A673 (cell line): ENCODE results near the gene SLC5A1. TPM values are rescaled to one million over a fixed set of nuclear protein-coding genes. Genes with fewer than 3 reads are reported as not detected.
"Not testable (repeated sequence)": the region's sequence is repeated elsewhere in the genome, so short reads cannot be mapped to it uniquely, and the experiment has no call there.

Experiments
- BruUV-seq: library from RNA; stranded (reverse); fragments of 400-500 nt; replicated peaks from 2 replicates; lab custom pipeline; 2021; lab: Mats Ljungman, UMichigan
- CTCF ChIA-PET: fragments of 300-600 bp; sonication (Branson Sonifier 250); formaldehyde crosslinking; loops from one replicate; lab custom pipeline; 2022; ENCODE audit warnings: antibody characterized with exemption; lab: Charles Lee
- POLR2A ChIA-PET: fragments of 300-600 bp; sonication (Branson Sonifier 250); formaldehyde crosslinking; loops from one replicate; lab custom pipeline; 2022; ENCODE audit warnings: antibody characterized with exemption; ENCODE audit not compliant: low non-redundant PET; lab: Charles Lee
- DNase-seq: peaks from one replicate; pipeline ENCODE4 v3.0.0-alpha.2; 2015; ENCODE audit warnings: low spot score
- H3K27ac ChIP-seq: fragments of 200-600 bp; sonication (generic); 2 replicates; pipeline ENCODE4 v1.5.1; 2016; ENCODE audit warnings: mixed run types, low read depth, mild to moderate bottlenecking, mixed read lengths, antibody characterized with exemption, low read length; ENCODE audit not compliant: poor library complexity, severe bottlenecking
- H3K27me3 ChIP-seq: fragments of 200-600 bp; sonication (generic); replicated peaks from 2 replicates; pipeline ENCODE4 v1.6.1; 2017; ENCODE audit warnings: mixed run types, low read depth, mild to moderate bottlenecking, mixed read lengths, antibody characterized with exemption, low read length; ENCODE audit not compliant: insufficient read depth, poor library complexity
- H3K36me3 ChIP-seq: fragments of 200-600 bp; sonication (generic); 2 replicates; pipeline ENCODE4 v1.6.1; 2016; ENCODE audit warnings: mixed run types, mild to moderate bottlenecking, mixed read lengths, antibody characterized with exemption, low read length; ENCODE audit not compliant: insufficient read depth, poor library complexity, severe bottlenecking
- H3K4me1 ChIP-seq: fragments of 200-600 bp; sonication (generic); 2 replicates; pipeline ENCODE4 v1.6.1; 2017; ENCODE audit warnings: mixed run types, mild to moderate bottlenecking, mixed read lengths, antibody characterized with exemption, low read length; ENCODE audit not compliant: insufficient read depth, poor library complexity, severe bottlenecking
- H3K4me3 ChIP-seq: fragments of 200-600 bp; sonication (generic); 2 replicates; pipeline ENCODE4 v1.5.1; 2016; ENCODE audit warnings: low read depth, mixed run types, mild to moderate bottlenecking, mixed read lengths, low read length; ENCODE audit not compliant: poor library complexity, severe bottlenecking
- H3K9me3 ChIP-seq: fragments of 200-600 bp; sonication (generic); 2 replicates; pipeline ENCODE4 v1.6.1; 2016; ENCODE audit warnings: mixed run types, low read depth, mild to moderate bottlenecking, mixed read lengths, antibody characterized with exemption, low read length; ENCODE audit not compliant: poor library complexity, severe bottlenecking
- EZH2 ChIP-seq: fragments of 200-600 bp; sonication (generic); IDR thresholded peaks from 2 replicates; pipeline ENCODE4 v1.6.1; 2017; ENCODE audit warnings: borderline replicate concordance, low read depth, mild to moderate bottlenecking, mixed read lengths, antibody characterized with exemption, low read length; ENCODE audit not compliant: poor library complexity, severe bottlenecking
- intact Hi-C: fragments of 100-400 bp; cut with micrococcal nuclease; formaldehyde crosslinking; loops from one replicate; pipeline ENCODE4 v1.10.0; 2022; ENCODE audit not compliant: unreplicated experiment
- total RNA-seq: library from RNA; stranded (reverse); gene quantifications from 2 replicates; pipeline ENCODE4 v1.2.3, GENCODE V29; 2021
- TF ChIP-seq, protein P1 (sequence below): fragments of 300-800, 200-600 bp; sonication (generic); conservative IDR thresholded peaks from 2 replicates; pipeline ENCODE4 v1.5.1; 2017; ENCODE audit warnings: low read depth, mild to moderate bottlenecking, antibody characterized with exemption, low read length, moderate library complexity, mixed read lengths

SLC5A1 gene
- total RNA-seq, 1 experiment from 2014 or later = not detected

DNA sequence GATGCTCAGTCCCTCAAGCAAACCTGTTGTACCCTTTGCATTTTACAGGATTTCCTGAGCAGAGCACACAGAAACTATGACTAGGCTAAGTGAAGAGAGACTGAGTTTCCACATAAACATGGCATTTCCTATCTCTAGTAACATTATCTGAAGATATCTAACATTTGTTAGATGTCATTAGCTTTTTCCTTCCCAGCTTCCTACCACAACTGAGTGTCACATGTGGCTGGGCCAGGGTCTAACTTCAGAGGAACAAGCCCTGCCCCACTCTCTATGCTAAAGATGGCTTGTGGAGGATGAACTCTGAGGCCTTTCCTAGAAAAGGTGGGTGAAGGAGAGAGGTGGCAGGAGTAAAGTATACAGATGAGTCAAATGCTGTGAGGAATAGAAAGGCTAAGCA is 99.5 kb downstream of the SLC5A1 start:
- no peaks in the 10 kb centered on the region for H3K9me3 ChIP-seq
- intact Hi-C loops = loop anchor here (5.0 kb wide), 1 partner anchor 330 kb away; the partner anchor contains the start of gene FBXO7
- no peaks in the 10 kb centered on the region for H3K4me1 ChIP-seq
- ChIA-PET POLR2A (no interaction called here), CTCF (no interaction called here)
- TF ChIP-seq, protein P1, sequence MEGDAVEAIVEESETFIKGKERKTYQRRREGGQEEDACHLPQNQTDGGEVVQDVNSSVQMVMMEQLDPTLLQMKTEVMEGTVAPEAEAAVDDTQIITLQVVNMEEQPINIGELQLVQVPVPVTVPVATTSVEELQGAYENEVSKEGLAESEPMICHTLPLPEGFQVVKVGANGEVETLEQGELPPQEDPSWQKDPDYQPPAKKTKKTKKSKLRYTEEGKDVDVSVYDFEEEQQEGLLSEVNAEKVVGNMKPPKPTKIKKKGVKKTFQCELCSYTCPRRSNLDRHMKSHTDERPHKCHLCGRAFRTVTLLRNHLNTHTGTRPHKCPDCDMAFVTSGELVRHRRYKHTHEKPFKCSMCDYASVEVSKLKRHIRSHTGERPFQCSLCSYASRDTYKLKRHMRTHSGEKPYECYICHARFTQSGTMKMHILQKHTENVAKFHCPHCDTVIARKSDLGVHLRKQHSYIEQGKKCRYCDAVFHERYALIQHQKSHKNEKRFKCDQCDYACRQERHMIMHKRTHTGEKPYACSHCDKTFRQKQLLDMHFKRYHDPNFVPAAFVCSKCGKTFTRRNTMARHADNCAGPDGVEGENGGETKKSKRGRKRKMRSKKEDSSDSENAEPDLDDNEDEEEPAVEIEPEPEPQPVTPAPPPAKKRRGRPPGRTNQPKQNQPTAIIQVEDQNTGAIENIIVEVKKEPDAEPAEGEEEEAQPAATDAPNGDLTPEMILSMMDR = no peak
- TF ChIP-seq EZH2 = no peak
- H3K36me3 ChIP-seq = no peaks in the 10 kb centered on the region
- H3K4me3 ChIP-seq = no peak overlapping the region
- BruUV-seq = no TSS peak
- no peak for DNase-seq
- H3K27me3 ChIP-seq = peaks cover 16% of the 10 kb centered on the region
- no peak overlapping the region for H3K27ac ChIP-seq

DNA sequence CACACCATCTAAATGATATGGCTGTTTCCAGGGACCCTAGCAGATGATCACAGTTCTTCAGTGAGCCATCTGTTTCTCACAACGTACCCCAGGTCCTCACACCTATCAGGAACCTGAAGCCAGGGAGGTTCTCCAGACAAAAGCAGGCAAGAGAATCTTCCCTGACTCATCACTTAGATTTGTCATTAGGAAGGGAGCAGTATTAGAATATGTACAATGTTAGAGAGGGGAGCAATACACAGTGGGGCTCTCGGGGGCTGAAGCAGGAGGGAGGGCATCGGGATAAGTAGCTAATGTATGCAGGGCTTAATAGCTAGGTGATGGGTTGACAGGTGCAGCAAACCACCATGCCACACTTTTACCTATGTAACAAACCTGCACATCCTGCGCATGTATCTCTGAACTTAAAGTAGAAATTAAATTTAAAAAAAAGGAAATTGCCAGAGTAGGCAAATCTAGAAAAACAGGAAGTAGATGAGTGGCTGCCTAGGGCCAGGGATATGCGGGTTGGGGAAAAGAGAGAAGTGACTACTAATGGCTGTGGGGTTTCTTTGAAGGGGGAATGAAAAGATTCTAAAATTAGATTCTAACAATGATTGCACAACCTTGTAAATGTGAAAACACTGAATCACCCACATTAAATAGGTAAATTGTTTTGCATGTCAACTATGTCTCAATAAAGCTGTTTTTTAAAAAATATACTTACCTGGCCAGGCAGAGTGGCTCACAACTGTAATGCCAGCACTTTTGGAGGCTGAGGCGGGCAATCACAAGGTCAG is 101.6 kb downstream of the SLC5A1 start:
- Histone ChIP-seq H3K27ac (no peak overlapping the region), H3K36me3 (no peaks in the 10 kb centered on the region), H3K4me3 (no peak overlapping the region), H3K27me3 (peaks cover 4% of the 10 kb centered on the region), H3K9me3 (no peaks in the 10 kb centered on the region), H3K4me1 (no peaks in the 10 kb centered on the region)
- BruUV-seq = no TSS peak
- ChIA-PET POLR2A (interaction anchor here (0.7 kb wide), 2 partner anchors 12 to 245 kb away, joined by 3 read pairs; no protein-coding TSS in a partner anchor), CTCF (no interaction called here)
- DNase-seq = no peak
- no peak for TF ChIP-seq EZH2
- intact Hi-C loops = loop anchor here (5.0 kb wide), 1 partner anchor 328 kb away; the partner anchor contains the start of gene FBXO7

- POLR2A ChIA-PET, H3K27ac ChIP-seq, H3K9me3 ChIP-seq, DNase-seq, intact Hi-C loops, H3K4me1 ChIP-seq, BruUV-seq, H3K36me3 ChIP-seq, H3K27me3 ChIP-seq, CTCF ChIA-PET, H3K4me3 ChIP-seq: not testable (repeated sequence)
Observed at GRCh38 chr22:32147128-32147527, 104.1 kb downstream of the SLC5A1 start.

DNA sequence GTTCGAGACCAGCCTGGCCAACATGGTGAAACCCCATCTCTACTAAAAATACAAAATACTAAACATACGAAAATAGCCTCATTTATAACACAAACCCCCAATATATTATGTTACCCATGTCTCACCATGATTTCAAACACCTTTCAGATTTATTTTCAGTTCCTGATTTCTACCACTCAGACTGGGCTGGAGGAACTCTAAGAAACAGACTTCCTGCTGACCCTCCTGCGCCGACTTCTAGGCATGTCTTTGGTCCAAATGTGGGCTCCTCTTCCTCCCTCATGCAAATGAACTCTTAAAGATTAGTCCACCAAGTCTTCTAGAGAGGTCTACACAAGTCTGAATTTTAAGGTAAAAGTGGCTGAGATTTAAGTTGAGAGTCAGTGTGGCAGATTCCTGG is 105.3 kb downstream of the SLC5A1 start:
- POLR2A ChIA-PET, H3K27ac ChIP-seq, H3K36me3 ChIP-seq, intact Hi-C loops, H3K4me1 ChIP-seq, H3K4me3 ChIP-seq, BruUV-seq, H3K27me3 ChIP-seq, CTCF ChIA-PET, H3K9me3 ChIP-seq, DNase-seq: not testable (repeated sequence)

DNA sequence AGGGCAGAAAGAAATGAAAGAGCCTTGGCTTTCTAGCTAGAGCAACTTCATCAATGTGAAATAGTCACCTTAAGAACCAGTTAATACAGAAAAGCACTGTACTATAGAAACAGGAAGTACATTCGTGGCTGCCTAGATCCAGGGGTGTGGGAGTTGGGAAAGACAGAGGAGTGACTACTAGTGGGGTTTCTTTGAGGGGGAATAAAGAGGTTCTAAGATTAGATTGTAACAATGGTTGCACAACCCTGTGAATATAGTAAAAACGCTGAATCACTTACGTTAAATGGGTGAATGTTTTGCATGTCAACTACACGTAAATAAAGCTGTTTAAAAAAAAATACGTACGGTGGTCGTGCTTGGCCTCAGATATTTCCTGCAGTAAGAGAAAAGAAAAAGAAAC is 107.6 kb downstream of the SLC5A1 start:
- BruUV-seq, intact Hi-C loops, DNase-seq: not testable (repeated sequence)

DNA sequence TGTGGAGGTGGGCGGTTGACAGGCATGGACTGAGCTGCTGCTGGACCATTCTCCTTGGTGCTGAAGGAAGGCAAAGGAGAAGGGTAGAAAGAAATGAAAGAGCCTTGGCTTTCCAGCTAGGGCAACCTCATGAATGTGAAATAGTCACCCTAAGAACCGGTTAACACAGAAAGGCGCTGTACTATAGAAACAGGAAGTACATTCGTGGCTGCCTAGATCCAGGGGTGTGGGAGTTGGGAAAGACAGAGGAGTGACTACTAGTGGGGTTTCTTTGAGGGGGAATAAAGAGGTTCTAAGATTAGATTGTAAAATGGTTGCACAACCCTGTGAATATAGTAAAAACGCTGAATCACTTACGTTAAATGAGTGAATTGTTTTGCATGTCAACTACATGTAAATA is 108.6 kb downstream of the SLC5A1 start:
- H3K4me3 ChIP-seq, H3K36me3 ChIP-seq, BruUV-seq, H3K27me3 ChIP-seq, H3K27ac ChIP-seq, DNase-seq, CTCF ChIA-PET, intact Hi-C loops, H3K9me3 ChIP-seq, POLR2A ChIA-PET, H3K4me1 ChIP-seq: not testable (repeated sequence)

More for the DNA sequence above, 107.6 kb downstream of the SLC5A1 start:
- H3K4me1 ChIP-seq, H3K27ac ChIP-seq, H3K27me3 ChIP-seq, H3K9me3 ChIP-seq, H3K4me3 ChIP-seq, H3K36me3 ChIP-seq, POLR2A ChIA-PET, CTCF ChIA-PET: not testable (repeated sequence)
